ENCODE measurements around the gene HRH3. TPM values are rescaled to one million over a fixed set of nuclear protein-coding genes. Genes with fewer than 3 reads are reported as not detected.

Gene HRH3
- total RNA-seq = not detected in 2 replicates

GRCh38 chr20:62219992-62220665 is at the start of gene HRH3:
Gene HRH3 (minus strand): TSS chr20:62220278. CDS start chr20:62219970, 308 bp downstream.

GRCh38 chr20:62237801-62238568 is 17.9 kb upstream of the HRH3 start, which contains the start of gene OSBPL2:
Gene OSBPL2 (plus strand): TSS chr20:62238521. CDS start chr20:62256185, 17,664 bp downstream.

GRCh38 chr20:62182469-62183425 is 37.3 kb downstream of the HRH3 start, which contains the start of gene MTG2:
Gene MTG2 (plus strand): TSS chr20:62183028. CDS start chr20:62193421, 10,393 bp downstream.

Other genes with a start within 250 kb of the HRH3 start
- gene TAF4, start 154.4 kb downstream of the HRH3 start, total RNA-seq = 9.6 and 10.5 TPM in 2 replicates
- 40.2 and 40.7 TPM in 2 replicates for gene LSM14B, start 97.8 kb downstream of the HRH3 start, total RNA-seq
- gene PSMA7, start 76.9 kb downstream of the HRH3 start, total RNA-seq = 340 and 346 TPM in 2 replicates
- gene SS18L1, start 76.5 kb downstream of the HRH3 start, total RNA-seq = 8.8 and 17.6 TPM in 2 replicates
- 17.3 and 20.6 TPM in 2 replicates for gene MTG2, start 37.2 kb downstream of the HRH3 start, total RNA-seq
- 23.9 and 34.1 TPM in 2 replicates for gene OSBPL2, start 18.2 kb upstream of the HRH3 start, total RNA-seq
- gene ADRM1, start 82.7 kb upstream of the HRH3 start, total RNA-seq = 174 and 247 TPM in 2 replicates
- 53.8 and 64.3 TPM in 2 replicates for gene LAMA5, start 147.0 kb upstream of the HRH3 start, total RNA-seq
- gene RPS21, start 166.8 kb upstream of the HRH3 start, total RNA-seq = 472 and 851 TPM in 2 replicates
- gene CABLES2, start 187.0 kb upstream of the HRH3 start, total RNA-seq = 4.4 and 8.8 TPM in 2 replicates
- gene RBBP8NL, start 207.3 kb upstream of the HRH3 start, total RNA-seq = not detected in 2 replicates